Inflammatory macrophage treated with lipopolysaccharide for 1 hour (primary cell): ENCODE measurements around the gene RASIP1.
"Not testable (repeated sequence)": the region's sequence is repeated elsewhere in the genome, so short reads cannot be mapped to it uniquely, and the experiment has no call there.

Source experiments
- DNase-seq, 2 donors: peaks; one replicate each; pipeline ENCODE4 v3.0.0-alpha.2; 2020 to 2022

RASIP1 gene

GRCh38 chr19:48740164-48740972 lies at the start of gene RASIP1:
TSS of gene RASIP1 (minus strand) at chr19:48740610. CDS start at chr19:48740282, 328 bp downstream.
- DNase-seq: no peak

- DNase-seq: not testable (repeated sequence)
Observed at GRCh38 chr19:48787331-48787730, 46.9 kb upstream of the RASIP1 start.

GRCh38 chr19:48786422-48786821 lies 46.0 kb upstream of the RASIP1 start:
- not testable (repeated sequence) for DNase-seq

- no peak for DNase-seq
Observed at GRCh38 chr19:48784527-48784926, 44.1 kb upstream of the RASIP1 start.

GRCh38 chr19:48780631-48781391 lies 40.4 kb upstream of the RASIP1 start:
- peak; percentile 78 to 85 for DNase-seq

- DNase-seq: no peak
Observed at GRCh38 chr19:48779636-48780035, 39.2 kb upstream of the RASIP1 start.

- DNase-seq: no peak
Observed at GRCh38 chr19:48777720-48778119, 37.3 kb upstream of the RASIP1 start.

- no peak for DNase-seq
Observed at GRCh38 chr19:48777139-48777538, 36.7 kb upstream of the RASIP1 start.

GRCh38 chr19:48772503-48772953 lies 32.1 kb upstream of the RASIP1 start:
- DNase-seq: no peak

- no peak for DNase-seq
Observed at GRCh38 chr19:48770734-48771472, 30.5 kb upstream of the RASIP1 start.

- DNase-seq: no peak
Observed at GRCh38 chr19:48770266-48770665, 29.9 kb upstream of the RASIP1 start.

- peak; percentile 32 to 52 for DNase-seq
Observed at GRCh38 chr19:48768994-48769713, 28.7 kb upstream of the RASIP1 start.

GRCh38 chr19:48768171-48768753 lies 27.9 kb upstream of the RASIP1 start:
- not testable (repeated sequence) for DNase-seq

- DNase-seq: not testable (repeated sequence)
Observed at GRCh38 chr19:48765816-48766215, 25.4 kb upstream of the RASIP1 start.

- no peak for DNase-seq
Observed at GRCh38 chr19:48760504-48761205, 20.2 kb upstream of the RASIP1 start.

GRCh38 chr19:48757741-48758144 lies 17.3 kb upstream of the RASIP1 start:
- DNase-seq: no peak

- no peak for DNase-seq
Observed at GRCh38 chr19:48757089-48757675, 16.8 kb upstream of the RASIP1 start.

GRCh38 chr19:48756686-48757085 lies 16.3 kb upstream of the RASIP1 start:
- no peak for DNase-seq

GRCh38 chr19:48756212-48756611 lies 15.8 kb upstream of the RASIP1 start:
- DNase-seq: no peak

- DNase-seq: no peak
Observed at GRCh38 chr19:48755787-48756186, 15.4 kb upstream of the RASIP1 start.

- DNase-seq: no peak
Observed at GRCh38 chr19:48755084-48755641, 14.8 kb upstream of the RASIP1 start, which contains the start of gene FGF21. TSS of gene FGF21 (plus strand) at chr19:48755524. CDS start at chr19:48756237, 713 bp downstream.
